Suprapubic skin (tissue), 4 donors: ENCODE data around the gene SLC13A1.

Experiments used
- CTCF ChIP-seq, 2 donors: fragments of 200-600 bp in 1 of 2; fragments of 450-650 bp in 1 of 2; sonication (generic) in 1 of 2; IDR thresholded peaks; one replicate each; pipeline ENCODE4 v1.5.1; 2016 to 2019; ENCODE audit warnings: antibody characterized with exemption in 2 of 2, mild to moderate bottlenecking in 1 of 2, moderate library complexity in 1 of 2
- EP300 ChIP-seq: sonication (generic); formaldehyde crosslinking; IDR thresholded peaks from one replicate; pipeline ENCODE4 v1.6.1; 2017; ENCODE audit warnings: antibody characterized with exemption
- POLR2A ChIP-seq, 2 donors: fragments of 450-650 bp; IDR thresholded peaks; one replicate each; pipeline ENCODE4 v1.6.1; 2017; ENCODE audit warnings: antibody characterized with exemption in 2 of 2, mild to moderate bottlenecking in 2 of 2, moderate library complexity in 2 of 2
- POLR2AphosphoS5 ChIP-seq, 3 donors: sonication (generic); formaldehyde crosslinking; IDR thresholded peaks; one replicate each; pipeline ENCODE4 v1.6.1; 2017; ENCODE audit warnings: antibody characterized with exemption in 3 of 3

- no peak for TF ChIP-seq CTCF (IDR thresholded peaks at IDR 0.05)
- no peak for TF ChIP-seq EP300
- no peak for TF ChIP-seq POLR2A (IDR thresholded peaks at IDR 0.05)
- no peak for TF ChIP-seq POLR2AphosphoS5 (IDR thresholded peaks at IDR 0.05)
Measured at GRCh38 chr7:123229426-123229825, 29.7 kb upstream of the SLC13A1 start.
